ENCODE results near the gene ASCL5.

- TF ChIP-seq CTCF (conservative IDR thresholded peaks at IDR 0.05) = no peak
- no peak for TF ChIP-seq ZFX (IDR thresholded peaks at IDR 0.05)
Measured at GRCh38 chr1:201173736-201174135, 46.8 kb upstream of the ASCL5 start.

Measured in C4-2B (cell line).